C4-2B (cell line): ENCODE data around the gene FOXP1.

Experiments used
- H3K27ac ChIP-seq: fragments of 450-650 bp; 2 replicates; pipeline ENCODE4 v1.5.1; 2017
- ZFX ChIP-seq: fragments of 450-650 bp; IDR thresholded peaks from 2 replicates; pipeline ENCODE4 v1.6.1; 2017
- TF ChIP-seq, protein P1 (sequence below): fragments of 450-650 bp; conservative IDR thresholded peaks from 2 replicates; pipeline ENCODE4 v1.5.1; 2017; ENCODE audit warnings: mild to moderate bottlenecking

Gene FOXP1

DNA sequence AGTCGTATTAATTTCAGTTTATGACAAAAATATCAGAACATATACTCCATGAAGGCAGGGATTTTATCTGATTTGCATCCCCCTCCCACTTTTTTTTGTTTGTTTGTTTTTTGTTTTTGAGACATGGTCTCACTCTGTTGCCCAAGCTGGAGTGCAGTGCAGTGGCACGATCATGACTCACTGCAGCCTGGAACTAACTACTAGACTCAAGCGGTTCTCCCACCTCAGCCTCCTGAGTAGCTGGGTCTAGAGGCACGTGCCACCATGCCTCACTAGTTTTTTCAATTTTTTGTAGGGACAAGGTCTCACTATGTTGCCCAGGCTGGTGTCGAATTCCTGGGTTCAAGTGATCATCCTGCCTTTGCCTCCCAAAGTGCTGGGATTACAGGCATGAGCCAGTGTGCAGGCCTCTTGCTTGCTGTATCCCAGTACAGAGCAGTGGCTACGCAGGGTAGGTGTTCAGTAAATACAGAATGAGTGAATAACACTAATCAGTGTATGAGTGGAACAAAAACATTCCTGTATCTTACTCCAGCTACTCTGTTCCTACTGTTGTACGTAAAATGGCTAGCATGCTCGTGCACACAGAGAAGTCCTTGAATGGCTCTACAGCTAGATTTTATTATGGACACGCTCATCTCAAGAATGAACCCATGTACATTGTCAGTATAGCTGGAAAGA is 272.4 kb downstream of the FOXP1 start:
- no peak overlapping the region for H3K27ac ChIP-seq

DNA sequence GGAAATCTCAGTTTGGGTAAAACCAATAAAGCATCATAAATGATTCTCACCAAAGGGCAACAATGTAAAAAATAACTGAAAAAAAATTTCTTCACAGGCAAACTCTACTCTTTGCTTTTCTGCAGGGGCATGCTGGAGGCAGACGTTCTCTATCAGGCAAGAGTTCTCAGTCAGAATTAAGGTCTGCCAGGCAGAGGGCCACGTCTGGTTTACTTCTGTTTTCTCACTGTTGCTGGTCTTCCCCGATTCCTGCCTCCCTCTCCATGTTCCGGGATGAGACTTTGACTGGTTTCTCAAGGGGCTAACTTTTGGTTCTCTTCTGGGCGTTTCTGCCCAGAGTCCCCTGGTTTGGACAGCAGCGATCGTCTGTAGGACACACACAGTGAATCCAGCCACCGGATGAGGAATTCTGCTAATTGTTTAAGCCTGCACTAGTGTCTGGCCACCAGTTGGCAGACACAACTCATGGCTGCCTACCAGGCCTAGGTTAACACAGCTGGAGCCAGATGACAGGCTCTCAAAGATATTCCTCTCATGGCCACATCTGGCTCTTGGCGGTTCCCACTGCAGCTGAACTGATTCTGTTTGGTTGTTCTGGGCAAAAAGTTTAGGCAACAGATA is 273.1 kb downstream of the FOXP1 start:
- H3K27ac ChIP-seq = no peak overlapping the region
- TF ChIP-seq ZFX = no peak
- TF ChIP-seq, protein P1, sequence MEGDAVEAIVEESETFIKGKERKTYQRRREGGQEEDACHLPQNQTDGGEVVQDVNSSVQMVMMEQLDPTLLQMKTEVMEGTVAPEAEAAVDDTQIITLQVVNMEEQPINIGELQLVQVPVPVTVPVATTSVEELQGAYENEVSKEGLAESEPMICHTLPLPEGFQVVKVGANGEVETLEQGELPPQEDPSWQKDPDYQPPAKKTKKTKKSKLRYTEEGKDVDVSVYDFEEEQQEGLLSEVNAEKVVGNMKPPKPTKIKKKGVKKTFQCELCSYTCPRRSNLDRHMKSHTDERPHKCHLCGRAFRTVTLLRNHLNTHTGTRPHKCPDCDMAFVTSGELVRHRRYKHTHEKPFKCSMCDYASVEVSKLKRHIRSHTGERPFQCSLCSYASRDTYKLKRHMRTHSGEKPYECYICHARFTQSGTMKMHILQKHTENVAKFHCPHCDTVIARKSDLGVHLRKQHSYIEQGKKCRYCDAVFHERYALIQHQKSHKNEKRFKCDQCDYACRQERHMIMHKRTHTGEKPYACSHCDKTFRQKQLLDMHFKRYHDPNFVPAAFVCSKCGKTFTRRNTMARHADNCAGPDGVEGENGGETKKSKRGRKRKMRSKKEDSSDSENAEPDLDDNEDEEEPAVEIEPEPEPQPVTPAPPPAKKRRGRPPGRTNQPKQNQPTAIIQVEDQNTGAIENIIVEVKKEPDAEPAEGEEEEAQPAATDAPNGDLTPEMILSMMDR = no peak

More for the DNA sequence above, 272.4 kb downstream of the FOXP1 start:
- TF ChIP-seq, protein P1 = no peak
- TF ChIP-seq ZFX = no peak

DNA sequence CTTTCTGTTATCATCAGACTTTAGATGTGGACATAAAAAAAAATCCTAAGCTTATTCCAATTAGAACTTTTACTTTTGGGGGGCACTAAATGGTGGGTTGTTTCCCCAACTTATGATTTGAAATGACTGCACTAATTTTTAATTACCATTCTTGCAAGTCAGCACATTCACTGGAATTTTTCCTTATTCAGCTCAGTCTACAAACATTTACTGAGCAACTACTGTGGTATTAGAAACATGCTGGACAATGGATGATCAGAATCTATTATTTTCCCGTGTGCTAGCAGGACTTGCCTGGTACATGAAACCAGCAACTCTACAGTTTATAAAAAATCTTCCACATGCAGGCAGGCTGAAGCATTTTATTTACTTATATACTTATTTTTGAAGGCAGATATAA is 273.6 kb downstream of the FOXP1 start:
- TF ChIP-seq, protein P1 = no peak
- TF ChIP-seq ZFX = no peak
- no peak overlapping the region for H3K27ac ChIP-seq

DNA sequence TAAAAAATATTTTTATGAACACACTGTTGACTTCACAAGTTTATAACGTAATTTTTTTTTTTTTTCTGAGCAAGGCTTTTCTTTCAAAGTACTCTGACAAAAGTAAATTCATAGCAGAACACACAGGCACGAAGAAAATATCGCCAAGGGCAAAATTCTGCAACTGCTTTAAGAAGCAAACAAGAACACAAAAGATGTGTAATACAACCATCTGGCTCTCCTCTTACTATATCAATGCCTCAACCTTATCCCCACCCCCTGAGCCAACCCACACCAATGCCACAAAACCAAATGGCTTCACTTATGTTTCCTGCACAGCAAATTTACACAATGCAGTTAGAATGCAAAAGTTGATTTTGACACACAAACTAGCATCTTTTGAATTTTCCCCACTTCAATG is 274.2 kb downstream of the FOXP1 start:
- TF ChIP-seq ZFX = no peak
- TF ChIP-seq, protein P1 = no peak
- H3K27ac ChIP-seq = no peak overlapping the region

DNA sequence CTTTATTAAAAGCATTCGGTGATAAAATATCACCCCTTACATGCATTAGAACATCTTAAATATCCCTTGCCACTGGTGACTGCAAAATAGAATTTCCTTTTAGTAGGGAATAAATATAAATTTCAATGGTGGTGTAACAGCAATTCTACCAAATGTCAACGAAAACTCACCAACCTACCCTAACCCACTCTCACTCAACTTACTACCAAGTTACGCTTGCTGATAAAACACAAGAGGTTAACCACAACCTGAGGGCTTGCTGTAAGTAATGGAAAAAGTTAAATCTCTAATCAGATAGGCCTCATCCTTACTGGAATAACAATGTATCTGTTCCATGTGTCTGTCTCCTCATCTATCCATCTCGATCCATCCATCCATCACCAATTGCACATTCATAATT is 274.7 kb downstream of the FOXP1 start:
- no peak for TF ChIP-seq ZFX
- TF ChIP-seq, protein P1 = no peak
- H3K27ac ChIP-seq = no peak overlapping the region

DNA sequence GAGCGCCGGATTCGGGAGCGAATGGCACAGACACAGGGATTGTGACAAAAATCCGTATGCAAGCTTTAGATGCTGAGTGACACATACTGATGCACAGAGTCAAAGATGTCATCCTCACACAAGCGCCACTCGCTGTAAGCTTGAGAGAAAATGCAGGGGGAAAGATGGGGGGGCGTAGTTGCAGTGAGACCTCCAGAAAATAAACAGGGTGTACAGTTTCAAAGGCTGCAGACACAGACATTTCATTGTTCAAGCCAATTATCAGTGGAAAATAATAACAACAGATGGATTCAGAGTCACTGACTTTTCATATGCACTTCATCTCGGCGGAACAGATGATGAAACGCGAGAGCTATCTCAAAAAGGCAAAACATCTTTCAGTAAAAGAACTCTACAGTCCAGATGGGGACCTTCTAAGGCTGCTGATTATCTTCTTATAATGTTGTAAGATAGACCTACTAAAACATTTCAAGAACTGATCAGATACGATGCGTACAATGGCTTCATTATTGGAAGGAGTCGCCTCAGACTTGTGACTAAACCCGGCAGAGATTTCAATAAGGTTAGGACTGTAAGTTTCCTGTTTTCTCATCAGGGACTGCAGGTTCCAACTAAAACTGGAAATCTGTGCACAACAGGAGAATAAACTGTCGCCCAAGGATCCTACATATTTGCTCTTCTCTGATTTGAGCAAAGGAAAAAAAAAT is 275.4 kb downstream of the FOXP1 start:
- TF ChIP-seq ZFX = no peak
- TF ChIP-seq, protein P1 = no peak
- no peak overlapping the region for H3K27ac ChIP-seq
